HepG2 (cell line): Measurements from ENCODE around the gene SLC50A1. TPM values are rescaled to one million over a fixed set of nuclear protein-coding genes. Genes with fewer than 3 reads are reported as not detected.

Experiments used
- ATAC-seq: fragments of 200-7000 bp; cut with Tn5 transposase; 3 replicates; pipeline ENCODE4 v1.9.1; 2020; ENCODE audit warnings: mild to moderate bottlenecking, moderate library complexity
- BruUV-seq: library from RNA; stranded (reverse); fragments of 400-500 nt; replicated peaks from 2 replicates; lab custom pipeline; 2021; lab: Mats Ljungman, UMichigan
- CTCF ChIA-PET: fragments of 300-600 bp; formaldehyde crosslinking; extraction: SDS; loops from one replicate; lab custom pipeline; 2021; ENCODE audit warnings: low total read pairs, inconsistent platforms, low intra/inter-chr PET ratio; lab: Yijun Ruan, JAX
- POLR2A ChIA-PET: fragments of 350-600 bp; sonication (Branson Sonifier 250); formaldehyde crosslinking; loops from one replicate; lab custom pipeline; 2020; ENCODE audit warnings: antibody characterized with exemption, inconsistent platforms; lab: Yijun Ruan, JAX
- DNase-seq: peaks from one replicate; pipeline ENCODE4 v3.0.0-alpha.2; 2015; ENCODE audit warnings: low spot score
- FAIRE-seq: peaks from 3 replicates; lab custom pipeline; 2011; peaks lifted over from hg19 to GRCh38; lab: Jason Lieb, UNC
- H2AFZ ChIP-seq: one replicate; pipeline ENCODE4 v1.6.1; 2011; ENCODE audit warnings: low read length, inconsistent platforms
- H3K27ac ChIP-seq: fragments of 300-600 bp; 3 replicates; pipeline ENCODE4 v1.8.0; 2011; ENCODE audit warnings: mixed run types, mild to moderate bottlenecking, mixed read lengths, low read length, inconsistent platforms; ENCODE audit not compliant: insufficient read depth; ENCODE audit errors: extremely low read length
- H3K27me3 ChIP-seq, 2 experiments: fragments of 200-600 bp in 1 of 2; 2 replicates in 1 of 2; 3 replicates in 1 of 2; pipeline versions ENCODE4 v1.6.0 to v1.8.0; 2011; ENCODE audit warnings: low read length in 2 of 2, mild to moderate bottlenecking in 2 of 2, moderate library complexity in 2 of 2, inconsistent platforms in 1 of 2; ENCODE audit not compliant: insufficient read depth in 2 of 2, control insufficient read depth in 1 of 2
- H3K36me3 ChIP-seq, 2 experiments: fragments of 200-600 bp in 1 of 2; replicated peaks in 1 of 2; 2 replicates in 1 of 2; 3 replicates in 1 of 2; pipeline versions ENCODE4 v1.5.1 to v1.8.0; 2011; ENCODE audit warnings: low read length in 2 of 2, inconsistent platforms in 1 of 2; ENCODE audit not compliant: insufficient read depth in 2 of 2, control insufficient read depth in 1 of 2
- H3K4me1 ChIP-seq: 2 replicates; pipeline ENCODE4 v1.5.1; 2012; ENCODE audit warnings: low read length, inconsistent platforms; ENCODE audit not compliant: insufficient read depth
- H3K4me2 ChIP-seq: 2 replicates; pipeline ENCODE4 v1.6.0; 2011; ENCODE audit warnings: low read depth, low read length, inconsistent platforms
- H3K4me3 ChIP-seq, 3 experiments: fragments of 200-600 bp in 1 of 3; sonication (generic), shearing (Covaris generic) in 1 of 3; replicated peaks in 1 of 3; 2 replicates each; pipeline ENCODE4 v1.5.1; 2011 to 2016; ENCODE audit warnings: low read length in 3 of 3, inconsistent platforms in 2 of 3, low read depth in 2 of 3, mild to moderate bottlenecking in 2 of 3, control low read depth in 1 of 3, mixed read lengths in 1 of 3; ENCODE audit not compliant: insufficient read depth in 1 of 3
- H3K79me2 ChIP-seq: one replicate; pipeline ENCODE4 v1.6.1; 2011; ENCODE audit warnings: low read length, inconsistent platforms; ENCODE audit not compliant: insufficient read depth
- H3K9ac ChIP-seq: 2 replicates; pipeline ENCODE4 v1.6.0; 2011; ENCODE audit warnings: mild to moderate bottlenecking, low read depth, low read length, inconsistent platforms; ENCODE audit not compliant: insufficient read depth
- H3K9me3 ChIP-seq: 2 replicates; pipeline ENCODE4 v1.5.1; 2012; ENCODE audit warnings: mild to moderate bottlenecking, low read length
- H4K20me1 ChIP-seq: 2 replicates; pipeline ENCODE4 v1.6.0; 2011; ENCODE audit warnings: inconsistent platforms, mild to moderate bottlenecking, low read length, moderate library complexity; ENCODE audit not compliant: insufficient read depth
- AKAP8 ChIP-seq: sonication (generic); formaldehyde crosslinking; IDR thresholded peaks from 2 replicates; pipeline ENCODE4 v1.5.1; 2020; ENCODE audit warnings: mild to moderate bottlenecking, missing genetic modification reagents
- CHD4 ChIP-seq: fragments of 200-600 bp; sonication (generic); IDR thresholded peaks from 2 replicates; pipeline ENCODE4 v1.7.0; 2017; ENCODE audit warnings: mild to moderate bottlenecking, low read length, borderline replicate concordance
- FOSL1 ChIP-seq: sonication (generic); formaldehyde crosslinking; IDR thresholded peaks from 2 replicates; pipeline ENCODE4 v1.9.0; 2021; ENCODE audit warnings: missing genetic modification reagents, borderline replicate concordance
- JUN ChIP-seq: sonication (generic); formaldehyde crosslinking; IDR thresholded peaks from 2 replicates; pipeline ENCODE4 v1.4.0; 2020; ENCODE audit warnings: mild to moderate bottlenecking, missing genetic modification reagents
- KDM2A ChIP-seq: sonication (generic); formaldehyde crosslinking; IDR thresholded peaks from 2 replicates; pipeline ENCODE4 v1.4.0; 2020; ENCODE audit warnings: low read depth, missing genetic modification reagents, borderline replicate concordance
- MTA1 ChIP-seq: sonication (generic); formaldehyde crosslinking; IDR thresholded peaks from 2 replicates; pipeline ENCODE4 v1.4.0; 2020; ENCODE audit warnings: missing genetic modification reagents, mild to moderate bottlenecking, borderline replicate concordance
- NFKBIZ ChIP-seq: IDR thresholded peaks from 2 replicates; pipeline ENCODE4 v1.6.1; 2018; ENCODE audit warnings: missing genetic modification reagents, missing compliant biosample characterization
- RBM22 ChIP-seq: fragments of 200-400 bp; formaldehyde crosslinking; optimal IDR thresholded peaks from 2 replicates; pipeline ENCODE3; 2017; ENCODE audit warnings: mild to moderate bottlenecking, low read length, moderate library complexity
- TEF ChIP-seq: sonication (generic); formaldehyde crosslinking; IDR thresholded peaks from 2 replicates; pipeline ENCODE4 v1.5.0; 2020; ENCODE audit warnings: missing genetic modification reagents
- ZFP41 ChIP-seq: sonication (generic); formaldehyde crosslinking; IDR thresholded peaks from 2 replicates; pipeline ENCODE4 v1.4.0; 2020; ENCODE audit warnings: mild to moderate bottlenecking, missing genetic modification reagents, borderline replicate concordance
- ZHX1 ChIP-seq: sonication (generic); formaldehyde crosslinking; IDR thresholded peaks from 2 replicates; pipeline ENCODE4 v1.8.1; 2022; ENCODE audit warnings: low read depth, mild to moderate bottlenecking, missing genetic modification reagents
- ZNF12 ChIP-seq: sonication (generic); formaldehyde crosslinking; IDR thresholded peaks from 2 replicates; pipeline ENCODE4 v1.5.0; 2020; ENCODE audit warnings: missing genetic modification reagents
- ZNF292 ChIP-seq: sonication (generic); formaldehyde crosslinking; IDR thresholded peaks from 2 replicates; pipeline ENCODE4 v1.8.1; 2022; ENCODE audit warnings: mild to moderate bottlenecking, low read depth, missing genetic modification reagents, borderline replicate concordance
- ZNF496 ChIP-seq: sonication (generic); formaldehyde crosslinking; IDR thresholded peaks from 2 replicates; pipeline ENCODE4 v1.8.1; 2023; ENCODE audit warnings: mild to moderate bottlenecking, moderate library complexity, missing genetic modification reagents; ENCODE audit not compliant: insufficient replicate concordance
- ZNF792 ChIP-seq: IDR thresholded peaks from 2 replicates; pipeline ENCODE4 v1.6.1; 2016
- WGBS: methylation state at CpG from one replicate; pipeline ENCODE4 v1.1.6; 2017; ENCODE audit warnings: low lambda C conversion rate; 5-methylcytosine and 5-hydroxymethylcytosine counted together
- in situ Hi-C: cut with HindIII; loops from 2 replicates; pipeline ENCODE4 v1.10.0; 2017; ENCODE audit warnings: low pct_unique_long_range_greater_than_20kb; ENCODE audit not compliant: extremely low pct_ligation_motif_present
- intact Hi-C: fragments of 100-400 bp; cut with micrococcal nuclease; formaldehyde crosslinking; loops from one replicate; pipeline ENCODE4 v1.10.0; 2022; ENCODE audit not compliant: unreplicated experiment
- polyA plus RNA-seq, 8 experiments: library from polyadenylated mRNA; depleted of rRNA in 3 of 8; stranded (reverse) in 7 of 8; unstranded in 1 of 8; fragments of >200 nt; fragmentation: Illumina TruSeq in 4 of 8; extraction: Trizol in 4 of 8; gene quantifications; 2 replicates each; pipeline versions ENCODE4 v1.2.1 to v1.2.3, GENCODE V29; 2011 to 2016; ENCODE audit warnings: low read depth in 4 of 8, missing spikeins in 1 of 8, mixed read lengths in 1 of 8; ENCODE audit not compliant: insufficient read depth in 1 of 8
- total RNA-seq, 5 experiments: library from RNA; depleted of rRNA; stranded (reverse); fragments of >200 nt; fragmentation: Illumina TruSeq; extraction: Trizol; gene quantifications; 2 replicates each; pipeline ENCODE4 v1.2.3, GENCODE V29; 2016; ENCODE audit warnings: low read depth in 1 of 5
- TF ChIP-seq, protein P1 (sequence below): sonication (generic); formaldehyde crosslinking; IDR thresholded peaks from 2 replicates; pipeline ENCODE4 v1.5.0; 2020; ENCODE audit warnings: mild to moderate bottlenecking, low read depth, missing genetic modification reagents, borderline replicate concordance
- TF ChIP-seq, protein P2 (sequence below): sonication (generic); formaldehyde crosslinking; conservative IDR thresholded peaks from 2 replicates; pipeline ENCODE4 v1.8.0; 2022; ENCODE audit warnings: missing genetic modification reagents

Gene SLC50A1
- total and polyA plus RNA-seq, 2 of the 13 experiments (the other 11 are each of a cell fraction or from before 2014, with no cell fraction given): 22.5 to 46.8 TPM

- TF ChIP-seq, protein P1, sequence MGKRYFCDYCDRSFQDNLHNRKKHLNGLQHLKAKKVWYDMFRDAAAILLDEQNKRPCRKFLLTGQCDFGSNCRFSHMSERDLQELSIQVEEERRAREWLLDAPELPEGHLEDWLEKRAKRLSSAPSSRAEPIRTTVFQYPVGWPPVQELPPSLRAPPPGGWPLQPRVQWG (CRISPR knock-in tag): no peak
- TF ChIP-seq ZNF496 (CRISPR knock-in tag) (no peak), JUN (CRISPR knock-in tag) (no peak), MTA1 (CRISPR knock-in tag) (0 out of 2 replicates have a peak, but pooled peaks have one; percentile 10), ZNF12 (CRISPR knock-in tag) (no peak), TEF (no peak), ZNF792 (no peak), KDM2A (CRISPR knock-in tag) (peak; percentile 4; the same call in 1 of the 2 replicates), ZFP41 (CRISPR knock-in tag) (no peak), CHD4 (no peak)
Observed at GRCh38 chr1:155136748-155137147, 1.1 kb downstream of the SLC50A1 start (continued).

GRCh38 chr1:155137154-155137949, 1.7 kb downstream of the SLC50A1 start:
- H3K27ac ChIP-seq: peak overlapping the region; percentile 51
- peak overlapping the region; percentile 21 to 66 (median 38); a peak in 4 of 6 replicates for H3K4me3 ChIP-seq
- FAIRE-seq: no peak
- H3K36me3 ChIP-seq: peaks cover 11 to 30% of the 10 kb centered on the region in 2 experiments
- no peak overlapping the region for H2AFZ ChIP-seq
- WGBS: 95% methylated on average over 5 of the region's 6 CpGs
- H3K79me2 ChIP-seq: peaks cover 39% of the 10 kb centered on the region
- ChIA-PET CTCF (no interaction called here), POLR2A (interaction anchor here (1.0 to 7.4 kb wide), 5 partner anchors 8 to 114 kb away, joined by 3 to 144 read pairs (median 5); partner anchors contain the start of gene EFNA1)
- H3K4me1 ChIP-seq: peaks cover 71% of the 10 kb centered on the region
- in situ Hi-C loops (no loop called here), intact Hi-C loops (no loop called here)
- H3K9ac ChIP-seq: peak overlapping the region; percentile 53; the same call in 1 of the 2 replicates
- no TSS peak for BruUV-seq
- no peak for DNase-seq
- no peaks in the 10 kb centered on the region for H3K9me3 ChIP-seq
- no peaks in the 10 kb centered on the region; a peak in 1 of 5 replicates for H3K27me3 ChIP-seq
- H3K4me2 ChIP-seq: peak overlapping the region; percentile 89
- ATAC-seq: no peak
- peaks cover 30% of the 10 kb centered on the region for H4K20me1 ChIP-seq
- no peak for TF ChIP-seq ZNF292 (CRISPR knock-in tag)
- TF ChIP-seq NFKBIZ (CRISPR knock-in tag): no peak
- no peak for TF ChIP-seq FOSL1 (CRISPR knock-in tag)
- peak; percentile 8; the same call in 1 of the 2 replicates for TF ChIP-seq AKAP8 (CRISPR knock-in tag)
- TF ChIP-seq, protein P2, sequence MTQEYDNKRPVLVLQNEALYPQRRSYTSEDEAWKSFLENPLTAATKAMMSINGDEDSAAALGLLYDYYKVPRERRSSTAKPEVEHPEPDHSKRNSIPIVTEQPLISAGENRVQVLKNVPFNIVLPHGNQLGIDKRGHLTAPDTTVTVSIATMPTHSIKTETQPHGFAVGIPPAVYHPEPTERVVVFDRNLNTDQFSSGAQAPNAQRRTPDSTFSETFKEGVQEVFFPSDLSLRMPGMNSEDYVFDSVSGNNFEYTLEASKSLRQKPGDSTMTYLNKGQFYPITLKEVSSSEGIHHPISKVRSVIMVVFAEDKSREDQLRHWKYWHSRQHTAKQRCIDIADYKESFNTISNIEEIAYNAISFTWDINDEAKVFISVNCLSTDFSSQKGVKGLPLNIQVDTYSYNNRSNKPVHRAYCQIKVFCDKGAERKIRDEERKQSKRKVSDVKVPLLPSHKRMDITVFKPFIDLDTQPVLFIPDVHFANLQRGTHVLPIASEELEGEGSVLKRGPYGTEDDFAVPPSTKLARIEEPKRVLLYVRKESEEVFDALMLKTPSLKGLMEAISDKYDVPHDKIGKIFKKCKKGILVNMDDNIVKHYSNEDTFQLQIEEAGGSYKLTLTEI: no peak
- 0 out of 2 replicates have a peak, but pooled peaks have one; percentile 21 for TF ChIP-seq ZHX1 (CRISPR knock-in tag)
- peak; percentile 49 for TF ChIP-seq RBM22
